ENCODE results near the gene GATB.

GRCh38 chr4:151624626-151625565, 135.9 kb downstream of the GATB start:
- TF ChIP-seq BACH2 (CRISPR knock-in tag; IDR thresholded peaks at IDR 0.05; ENCODE audit: borderline replicate concordance) (no peak), PATZ1 (CRISPR knock-in tag; IDR thresholded peaks at IDR 0.05; ENCODE audit: borderline replicate concordance) (no peak)
